Calu3 (cell line): Measurements from ENCODE around the gene TBC1D8. TPM values are rescaled to one million over a fixed set of nuclear protein-coding genes. Genes with fewer than 3 reads are reported as not detected.

Experiments
- BruUV-seq: library from RNA; stranded (reverse); fragments of 400-500 nt; replicated peaks from 2 replicates; lab custom pipeline; 2021; lab: Mats Ljungman, UMichigan
- CTCF ChIA-PET: fragments of 300-600 bp; sonication (Branson Sonifier 250); formaldehyde crosslinking; loops from one replicate; lab custom pipeline; 2022; ENCODE audit warnings: antibody characterized with exemption; lab: Charles Lee
- DNase-seq: peaks from one replicate; pipeline ENCODE4 v3.0.0; 2022
- H3K27ac Mint-ChIP-seq: one replicate; pipeline ENCODE4 v1.8.0; 2022; ENCODE audit warnings: mixed read lengths; ENCODE audit not compliant: unreplicated experiment
- H3K27me3 Mint-ChIP-seq: one replicate; pipeline ENCODE4 v1.8.0; 2022; ENCODE audit warnings: mixed read lengths; ENCODE audit not compliant: unreplicated experiment
- H3K36me3 Mint-ChIP-seq: one replicate; pipeline ENCODE4 v1.8.0; 2022; ENCODE audit warnings: mild to moderate bottlenecking, moderate library complexity, mixed read lengths; ENCODE audit not compliant: insufficient read depth, unreplicated experiment
- H3K4me1 Mint-ChIP-seq: one replicate; pipeline ENCODE4 v1.8.0; 2022; ENCODE audit warnings: mild to moderate bottlenecking, low read depth, mixed read lengths; ENCODE audit not compliant: unreplicated experiment
- H3K4me3 Mint-ChIP-seq: one replicate; pipeline ENCODE4 v1.8.0; 2022; ENCODE audit warnings: mild to moderate bottlenecking, low read depth, moderate library complexity, mixed read lengths; ENCODE audit not compliant: unreplicated experiment
- H3K9me3 Mint-ChIP-seq: one replicate; pipeline ENCODE4 v1.8.0; 2022; ENCODE audit warnings: low read depth, mixed read lengths; ENCODE audit not compliant: unreplicated experiment
- intact Hi-C: fragments of 100-400 bp; cut with micrococcal nuclease; formaldehyde crosslinking; loops from one replicate; pipeline ENCODE4 v1.10.0; 2022; ENCODE audit not compliant: unreplicated experiment
- total RNA-seq: library from RNA; stranded (reverse); gene quantifications from 2 replicates; pipeline ENCODE4 v1.2.3, GENCODE V29; 2022
- TF ChIP-seq, protein P1 (sequence below): fragments of 200-600 bp; IDR thresholded peaks from one replicate; pipeline ENCODE4 v1.8.0; 2022; ENCODE audit warnings: antibody characterized with exemption; ENCODE audit not compliant: unreplicated experiment

TBC1D8 gene
- total RNA-seq, 1 experiment from 2014 or later, result 25.3 TPM

GRCh38 chr2:101023327-101024107, 127.7 kb downstream of the TBC1D8 start:
- BruUV-seq, result no TSS peak
- TF ChIP-seq, protein P1, sequence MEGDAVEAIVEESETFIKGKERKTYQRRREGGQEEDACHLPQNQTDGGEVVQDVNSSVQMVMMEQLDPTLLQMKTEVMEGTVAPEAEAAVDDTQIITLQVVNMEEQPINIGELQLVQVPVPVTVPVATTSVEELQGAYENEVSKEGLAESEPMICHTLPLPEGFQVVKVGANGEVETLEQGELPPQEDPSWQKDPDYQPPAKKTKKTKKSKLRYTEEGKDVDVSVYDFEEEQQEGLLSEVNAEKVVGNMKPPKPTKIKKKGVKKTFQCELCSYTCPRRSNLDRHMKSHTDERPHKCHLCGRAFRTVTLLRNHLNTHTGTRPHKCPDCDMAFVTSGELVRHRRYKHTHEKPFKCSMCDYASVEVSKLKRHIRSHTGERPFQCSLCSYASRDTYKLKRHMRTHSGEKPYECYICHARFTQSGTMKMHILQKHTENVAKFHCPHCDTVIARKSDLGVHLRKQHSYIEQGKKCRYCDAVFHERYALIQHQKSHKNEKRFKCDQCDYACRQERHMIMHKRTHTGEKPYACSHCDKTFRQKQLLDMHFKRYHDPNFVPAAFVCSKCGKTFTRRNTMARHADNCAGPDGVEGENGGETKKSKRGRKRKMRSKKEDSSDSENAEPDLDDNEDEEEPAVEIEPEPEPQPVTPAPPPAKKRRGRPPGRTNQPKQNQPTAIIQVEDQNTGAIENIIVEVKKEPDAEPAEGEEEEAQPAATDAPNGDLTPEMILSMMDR, result no peak
- intact Hi-C loops, result no loop called here
- no peak overlapping the region for H3K4me3 Mint-ChIP-seq
- CTCF ChIA-PET, result no interaction called here
- H3K27me3 Mint-ChIP-seq, result no peaks in the 10 kb centered on the region
- peaks cover 58% of the 10 kb centered on the region for H3K36me3 Mint-ChIP-seq
- H3K9me3 Mint-ChIP-seq, result no peaks in the 10 kb centered on the region
- DNase-seq, result no peak
- H3K4me1 Mint-ChIP-seq, result no peaks in the 10 kb centered on the region
- no peak overlapping the region for H3K27ac Mint-ChIP-seq

GRCh38 chr2:101022221-101022620, 129.0 kb downstream of the TBC1D8 start:
- CTCF ChIA-PET, result no interaction called here
- H3K9me3 Mint-ChIP-seq, result no peaks in the 10 kb centered on the region
- no peaks in the 10 kb centered on the region for H3K27me3 Mint-ChIP-seq
- TF ChIP-seq, protein P1, result no peak
- no peak overlapping the region for H3K27ac Mint-ChIP-seq
- H3K4me1 Mint-ChIP-seq, result no peaks in the 10 kb centered on the region
- intact Hi-C loops, result no loop called here
- DNase-seq, result no peak
- H3K4me3 Mint-ChIP-seq, result no peak overlapping the region
- no TSS peak for BruUV-seq
- H3K36me3 Mint-ChIP-seq, result peaks cover 50% of the 10 kb centered on the region

DNA sequence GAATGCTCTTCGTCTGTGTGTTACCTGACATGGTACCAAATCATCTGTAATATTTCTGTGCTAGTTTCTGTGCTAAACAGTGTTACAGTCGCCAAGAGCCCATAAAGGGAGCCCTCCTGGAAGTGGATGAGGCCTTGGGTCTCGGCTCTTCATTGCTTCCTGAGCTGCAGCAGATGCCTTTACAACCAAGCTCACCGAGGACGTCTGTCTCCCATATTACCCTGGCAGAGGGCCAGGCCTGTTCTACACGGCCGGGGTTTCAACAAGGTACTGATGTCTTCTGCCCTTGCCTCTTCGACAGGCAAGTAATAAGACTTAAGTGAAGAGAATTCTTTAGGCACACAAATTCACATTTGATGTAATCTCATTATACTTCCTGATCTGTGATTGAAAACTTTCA, 132.2 kb downstream of the TBC1D8 start:
- CTCF ChIA-PET, result no interaction called here
- intact Hi-C loops, result no loop called here

GRCh38 chr2:101017371-101017770, 133.8 kb downstream of the TBC1D8 start:
- no peak for DNase-seq
- no peaks in the 10 kb centered on the region for H3K9me3 Mint-ChIP-seq
- CTCF ChIA-PET, result interaction anchor here (0.7 kb wide), 1 partner anchor 1636 kb away, joined by 3 read pairs; no protein-coding TSS in a partner anchor
- peaks cover 7% of the 10 kb centered on the region for H3K4me1 Mint-ChIP-seq
- TF ChIP-seq, protein P1, result no peak
- no peak overlapping the region for H3K27ac Mint-ChIP-seq
- intact Hi-C loops, result no loop called here
- no peak overlapping the region for H3K4me3 Mint-ChIP-seq
- H3K27me3 Mint-ChIP-seq, result no peaks in the 10 kb centered on the region
- BruUV-seq, result no TSS peak
- H3K36me3 Mint-ChIP-seq, result peaks cover 57% of the 10 kb centered on the region

More for the DNA sequence above, 132.2 kb downstream of the TBC1D8 start:
- H3K36me3 Mint-ChIP-seq, result peaks cover 44% of the 10 kb centered on the region
- no peak for DNase-seq
- no peaks in the 10 kb centered on the region for H3K9me3 Mint-ChIP-seq
- H3K4me3 Mint-ChIP-seq, result no peak overlapping the region
- H3K27me3 Mint-ChIP-seq, result no peaks in the 10 kb centered on the region
- no peaks in the 10 kb centered on the region for H3K4me1 Mint-ChIP-seq
- BruUV-seq, result no TSS peak
- TF ChIP-seq, protein P1, result no peak
- H3K27ac Mint-ChIP-seq, result no peak overlapping the region
